HCT116 (cell line): ENCODE results near the gene COL20A1. TPM values are rescaled to one million over a fixed set of nuclear protein-coding genes. Genes with fewer than 3 reads are reported as not detected.

Experiments
- ATAC-seq: fragments of 200-7000 bp; cut with Tn5 transposase; 2 replicates; pipeline ENCODE4 v1.9.1; 2020; ENCODE audit warnings: mild to moderate bottlenecking, moderate library complexity
- BruUV-seq: library from RNA; stranded (reverse); fragments of 400-500 nt; replicated peaks from 2 replicates; lab custom pipeline; 2021; lab: Mats Ljungman, UMichigan
- CTCF ChIA-PET: fragments of 300-600 bp; sonication (Branson Sonifier 250); formaldehyde crosslinking; loops from one replicate; lab custom pipeline; 2021; ENCODE audit warnings: antibody characterized with exemption; lab: Charles Lee
- POLR2A ChIA-PET: fragments of 300-600, 350-600 bp; sonication (Branson Sonifier 250); formaldehyde crosslinking; loops from one replicate; lab custom pipeline; 2021; ENCODE audit warnings: antibody characterized with exemption; lab: Charles Lee
- RAD21 ChIA-PET, 2 experiments: fragments of 300-600 bp; sonication (Branson Sonifier 250); formaldehyde crosslinking; loops; one replicate each; lab custom pipeline; 2023; ENCODE audit warnings: low total read pairs in 2 of 2; ENCODE audit not compliant: uncharacterized antibody in 2 of 2, unreplicated experiment in 2 of 2, low non-redundant PET in 1 of 2; lab: Charles Lee
- DNase-seq: peaks from one replicate; pipeline ENCODE4 v3.0.0-alpha.2; 2010; ENCODE audit warnings: low read depth, low spot score
- H2AFZ ChIP-seq: fragments of 200-600 bp; shearing (Covaris generic), sonication (generic); 2 replicates; pipeline ENCODE4 v1.6.1; 2017; ENCODE audit warnings: low read depth, mixed run types, mixed read lengths, antibody characterized with exemption, low read length; ENCODE audit not compliant: poor library complexity, severe bottlenecking
- H3K27ac ChIP-seq: 2 replicates; pipeline ENCODE4 v1.5.1; 2012; ENCODE audit warnings: low read depth, low read length
- H3K27me3 ChIP-seq: fragments of 200-600 bp; sonication (generic); 2 replicates; pipeline ENCODE4 v1.6.1; 2016; ENCODE audit warnings: mixed run types, low read length, mixed read lengths; ENCODE audit not compliant: insufficient read depth
- H3K36me3 ChIP-seq, 2 experiments: fragments of 200-500 bp in 1 of 2; fragments of 200-600 bp in 1 of 2; sonication (Bioruptor generic) in 1 of 2; sonication (generic) in 1 of 2; 2 replicates each; pipeline versions ENCODE4 v1.5.1 to v1.6.1; 2014 to 2016; ENCODE audit warnings: low read length in 2 of 2, inconsistent platforms in 1 of 2, mixed read lengths in 1 of 2, mixed run types in 1 of 2; ENCODE audit not compliant: insufficient read depth in 2 of 2, control insufficient read depth in 1 of 2
- H3K4me1 ChIP-seq, 2 experiments: fragments of 200-600 bp in 1 of 2; sonication (generic) in 1 of 2; 2 replicates each; pipeline versions ENCODE4 v1.5.1 to v1.6.1; 2012 to 2017; ENCODE audit warnings: low read length in 2 of 2, inconsistent platforms in 1 of 2, mild to moderate bottlenecking in 1 of 2, mixed read lengths in 1 of 2, mixed run types in 1 of 2, moderate library complexity in 1 of 2; ENCODE audit not compliant: insufficient read depth in 2 of 2, control insufficient read depth in 1 of 2
- H3K4me2 ChIP-seq: fragments of 200-600 bp; sonication (generic); 2 replicates; pipeline ENCODE4 v1.6.1; 2017; ENCODE audit warnings: mixed run types, low read length, mixed read lengths
- H3K4me3 ChIP-seq, 2 experiments: fragments of 200-600 bp in 1 of 2; sonication (generic) in 1 of 2; replicated peaks in 1 of 2; 2 replicates each; pipeline ENCODE4 v1.5.1; 2011 to 2016; ENCODE audit warnings: low read length in 2 of 2, control low read depth in 1 of 2, low read depth in 1 of 2, mild to moderate bottlenecking in 1 of 2, mixed read lengths in 1 of 2, mixed run types in 1 of 2
- H3K79me2 ChIP-seq: fragments of 200-600 bp; sonication (generic); 2 replicates; pipeline ENCODE4 v1.6.1; 2017; ENCODE audit warnings: mild to moderate bottlenecking, mixed run types, low read length, moderate library complexity, mixed read lengths; ENCODE audit not compliant: insufficient read depth
- H3K9ac ChIP-seq: fragments of 200-600 bp; sonication (generic); 2 replicates; pipeline ENCODE4 v1.6.1; 2016; ENCODE audit warnings: low read length, mixed read lengths
- H3K9me2 ChIP-seq: fragments of 200-600 bp; sonication (generic), shearing (Covaris generic); 2 replicates; pipeline ENCODE4 v1.6.1; 2017; ENCODE audit warnings: mixed run types, mild to moderate bottlenecking, moderate library complexity; ENCODE audit not compliant: insufficient read depth
- H3K9me3 ChIP-seq, 2 experiments: fragments of 200-500 bp in 1 of 2; fragments of 200-600 bp in 1 of 2; sonication (Bioruptor generic) in 1 of 2; sonication (generic) in 1 of 2; 2 replicates each; pipeline ENCODE4 v1.6.1; 2014 to 2017; ENCODE audit warnings: low read length in 2 of 2, mixed read lengths in 2 of 2, inconsistent platforms in 1 of 2, low read depth in 1 of 2, mild to moderate bottlenecking in 1 of 2, mixed run types in 1 of 2, moderate library complexity in 1 of 2; ENCODE audit not compliant: control insufficient read depth in 1 of 2, insufficient read depth in 1 of 2
- H4K20me1 ChIP-seq: fragments of 200-600 bp; sonication (generic), shearing (Covaris generic); 2 replicates; pipeline ENCODE4 v1.6.1; 2017; ENCODE audit warnings: mixed run types, mild to moderate bottlenecking, moderate library complexity; ENCODE audit not compliant: insufficient read depth
- CBX3 ChIP-seq: IDR thresholded peaks from 2 replicates; pipeline ENCODE4 v1.6.1; 2012; ENCODE audit warnings: low read depth
- JUND ChIP-seq: IDR thresholded peaks from 2 replicates; pipeline ENCODE4 v1.6.1; 2012
- POLR2A ChIP-seq: IDR thresholded peaks from 2 replicates; pipeline ENCODE4 v1.7.0; 2011; ENCODE audit warnings: borderline replicate concordance; ENCODE audit not compliant: insufficient read depth, insufficient read length; ENCODE audit errors: extremely low read depth
- POLR2AphosphoS5 ChIP-seq: IDR thresholded peaks from 2 replicates; pipeline ENCODE4 v1.6.1; 2011; ENCODE audit warnings: mild to moderate bottlenecking, low read depth, low read length, moderate library complexity
- RAD21 ChIP-seq: IDR thresholded peaks from 2 replicates; pipeline ENCODE4 v1.6.1; 2012; ENCODE audit warnings: low read depth, mild to moderate bottlenecking
- SP1 ChIP-seq: IDR thresholded peaks from 2 replicates; pipeline ENCODE4 v1.6.1; 2012; ENCODE audit warnings: low read depth
- ZFX ChIP-seq: fragments of 450-650 bp; IDR thresholded peaks from 2 replicates; pipeline ENCODE4 v1.6.1; 2017
- intact Hi-C: fragments of 100-400 bp; cut with micrococcal nuclease; formaldehyde crosslinking; loops from 2 replicates; pipeline ENCODE4 v1.10.0; 2022
- total RNA-seq: library from RNA; stranded (reverse); gene quantifications from one replicate; pipeline ENCODE4 v1.2.1, GENCODE V29; 2021; ENCODE audit not compliant: unreplicated experiment
- TF ChIP-seq, protein P1 (sequence below), 3 experiments: fragments of 200-600 bp in 1 of 3; sonication (generic) in 1 of 3; IDR thresholded peaks in 2 of 3; conservative IDR thresholded peaks in 1 of 3; 2 replicates each; pipeline ENCODE4 v1.5.1; 2012 to 2017; ENCODE audit warnings: low read depth in 2 of 3, low read length in 2 of 3, antibody characterized with exemption in 1 of 3, borderline replicate concordance in 1 of 3, control low read depth in 1 of 3, mild to moderate bottlenecking in 1 of 3, mixed read lengths in 1 of 3, mixed run types in 1 of 3, moderate library complexity in 1 of 3; ENCODE audit not compliant: insufficient read depth in 1 of 3

COL20A1 gene
- total RNA-seq, 1 experiment from 2014 or later, result 0.34 TPM

DNA sequence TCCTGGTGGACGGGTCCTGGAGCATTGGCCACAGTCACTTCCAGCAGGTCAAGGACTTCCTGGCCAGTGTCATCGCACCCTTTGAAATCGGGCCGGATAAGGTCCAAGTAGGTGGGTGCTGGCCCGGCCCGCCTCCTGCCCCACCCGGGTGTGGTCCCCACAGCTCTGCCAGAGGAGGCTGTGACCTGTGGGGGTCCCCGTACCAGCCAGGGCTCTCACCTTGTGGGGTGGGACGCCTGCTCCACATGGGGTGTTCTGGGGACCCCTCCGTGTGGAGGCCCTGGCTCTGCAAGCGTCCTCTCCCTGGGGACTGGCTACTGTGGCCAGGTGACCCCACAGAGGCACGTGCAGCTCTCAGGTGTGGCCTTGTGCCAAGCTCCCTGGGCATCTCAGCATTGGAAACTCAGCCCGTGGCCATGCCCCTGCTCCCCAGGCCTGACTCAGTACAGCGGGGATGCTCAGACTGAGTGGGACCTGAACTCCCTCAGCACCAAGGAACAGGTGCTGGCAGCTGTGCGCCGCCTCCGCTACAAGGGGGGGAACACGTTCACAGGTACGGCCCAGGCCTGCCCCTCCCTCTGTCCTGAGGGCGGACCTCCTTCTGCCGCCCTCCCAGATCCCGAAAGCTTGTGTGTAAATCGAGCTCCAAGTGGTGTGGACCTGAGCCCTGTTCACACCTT lies 14.7 kb downstream of the COL20A1 start:
- BruUV-seq, result no TSS peak
- Histone ChIP-seq H3K4me1 (no peaks in the 10 kb centered on the region), H3K36me3 (no peaks in the 10 kb centered on the region), H2AFZ (no peak overlapping the region), H3K4me3 (no peak overlapping the region), H3K9ac (no peak overlapping the region), H3K79me2 (no peaks in the 10 kb centered on the region), H3K27ac (no peak overlapping the region), H3K27me3 (0 out of 2 replicates have a peak, but pooled peaks cover 7% of the 10 kb centered on the region), H3K4me2 (no peak overlapping the region), H4K20me1 (no peaks in the 10 kb centered on the region), H3K9me3 (no peaks in the 10 kb centered on the region), H3K9me2 (no peaks in the 10 kb centered on the region)
- no peak for ATAC-seq
- intact Hi-C loops, result no loop called here
- ChIA-PET RAD21 (no interaction called here), CTCF (interaction anchor here (0.8 kb wide), 1 partner anchor 74 kb away, joined by 3 read pairs; no protein-coding TSS in a partner anchor), POLR2A (no interaction called here)
- TF ChIP-seq, protein P1, sequence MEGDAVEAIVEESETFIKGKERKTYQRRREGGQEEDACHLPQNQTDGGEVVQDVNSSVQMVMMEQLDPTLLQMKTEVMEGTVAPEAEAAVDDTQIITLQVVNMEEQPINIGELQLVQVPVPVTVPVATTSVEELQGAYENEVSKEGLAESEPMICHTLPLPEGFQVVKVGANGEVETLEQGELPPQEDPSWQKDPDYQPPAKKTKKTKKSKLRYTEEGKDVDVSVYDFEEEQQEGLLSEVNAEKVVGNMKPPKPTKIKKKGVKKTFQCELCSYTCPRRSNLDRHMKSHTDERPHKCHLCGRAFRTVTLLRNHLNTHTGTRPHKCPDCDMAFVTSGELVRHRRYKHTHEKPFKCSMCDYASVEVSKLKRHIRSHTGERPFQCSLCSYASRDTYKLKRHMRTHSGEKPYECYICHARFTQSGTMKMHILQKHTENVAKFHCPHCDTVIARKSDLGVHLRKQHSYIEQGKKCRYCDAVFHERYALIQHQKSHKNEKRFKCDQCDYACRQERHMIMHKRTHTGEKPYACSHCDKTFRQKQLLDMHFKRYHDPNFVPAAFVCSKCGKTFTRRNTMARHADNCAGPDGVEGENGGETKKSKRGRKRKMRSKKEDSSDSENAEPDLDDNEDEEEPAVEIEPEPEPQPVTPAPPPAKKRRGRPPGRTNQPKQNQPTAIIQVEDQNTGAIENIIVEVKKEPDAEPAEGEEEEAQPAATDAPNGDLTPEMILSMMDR (IDR thresholded peaks at IDR 0.05 in 2 of 3, conservative IDR thresholded peaks at IDR 0.05 in 1 of 3; ENCODE audit: borderline replicate concordance in 1 of 3, insufficient read depth in 1 of 3, low read depth in 2 of 3, low read length in 2 of 3), result no peak
- TF ChIP-seq CBX3 (no peak), POLR2A (no peak), JUND (no peak), POLR2AphosphoS5 (no peak), RAD21 (no peak), ZFX (no peak), SP1 (no peak)
- DNase-seq, result no peak
